WTC11 (cell line): Measurements from ENCODE around the gene DUSP22. TPM values are rescaled to one million over a fixed set of nuclear protein-coding genes. Genes with fewer than 3 reads are reported as not detected.

Experiments used
- CREB1 ChIP-seq: sonication (generic); formaldehyde crosslinking; IDR thresholded peaks from 2 replicates; pipeline ENCODE4 v1.8.0; 2023; ENCODE audit warnings: mild to moderate bottlenecking, missing genetic modification reagents
- CREM ChIP-seq: sonication (generic); formaldehyde crosslinking; IDR thresholded peaks from 2 replicates; pipeline ENCODE4 v1.8.1; 2022; ENCODE audit warnings: mild to moderate bottlenecking, missing genetic modification reagents, moderate library complexity
- JUN ChIP-seq: sonication (generic); formaldehyde crosslinking; IDR thresholded peaks from 2 replicates; pipeline ENCODE4 v1.8.0; 2023; ENCODE audit warnings: mild to moderate bottlenecking, missing genetic modification reagents
- KAT7 ChIP-seq: sonication (generic); formaldehyde crosslinking; IDR thresholded peaks from 2 replicates; pipeline ENCODE4 v1.8.1; 2023; ENCODE audit warnings: missing genetic modification reagents, mild to moderate bottlenecking, borderline replicate concordance
- MYBL2 ChIP-seq: sonication (generic); formaldehyde crosslinking; IDR thresholded peaks from 2 replicates; pipeline ENCODE4 v1.8.1; 2023; ENCODE audit warnings: mild to moderate bottlenecking, moderate library complexity, missing genetic modification reagents
- NFE2L1 ChIP-seq: sonication (generic); formaldehyde crosslinking; IDR thresholded peaks from 2 replicates; pipeline ENCODE4 v1.8.1; 2023; ENCODE audit warnings: missing genetic modification reagents
- NFYB ChIP-seq: sonication (generic); formaldehyde crosslinking; conservative IDR thresholded peaks from 2 replicates; pipeline ENCODE4 v1.8.0; 2022; ENCODE audit warnings: low read depth, missing genetic modification reagents
- SMAD4 ChIP-seq: sonication (generic); formaldehyde crosslinking; IDR thresholded peaks from 2 replicates; pipeline ENCODE4 v1.8.0; 2022; ENCODE audit warnings: mild to moderate bottlenecking, missing genetic modification reagents
- SP1 ChIP-seq: sonication (generic); formaldehyde crosslinking; conservative IDR thresholded peaks from 2 replicates; pipeline ENCODE4 v1.8.1; 2022; ENCODE audit warnings: missing genetic modification reagents
- TEAD1 ChIP-seq: sonication (generic); formaldehyde crosslinking; IDR thresholded peaks from 2 replicates; pipeline ENCODE4 v1.8.0; 2022; ENCODE audit warnings: mild to moderate bottlenecking, missing genetic modification reagents
- TEAD4 ChIP-seq: sonication (generic); formaldehyde crosslinking; IDR thresholded peaks from 2 replicates; pipeline ENCODE4 v1.8.0; 2022; ENCODE audit warnings: mild to moderate bottlenecking, missing genetic modification reagents
- TP53 ChIP-seq: sonication (generic); formaldehyde crosslinking; IDR thresholded peaks from 2 replicates; pipeline ENCODE4 v1.8.1; 2023; ENCODE audit warnings: mild to moderate bottlenecking, missing genetic modification reagents
- ZNF263 ChIP-seq: sonication (generic); formaldehyde crosslinking; IDR thresholded peaks from 2 replicates; pipeline ENCODE4 v1.8.1; 2022; ENCODE audit warnings: low read depth, mild to moderate bottlenecking, moderate library complexity, missing genetic modification reagents
- ZNF423 ChIP-seq: fragments of 250-450 bp; sonication (Bioruptor Pico); IDR thresholded peaks from 2 replicates; pipeline ENCODE4 v2.1.2; 2022; ENCODE audit warnings: mild to moderate bottlenecking, moderate library complexity
- total RNA-seq: library from RNA; stranded (reverse); gene quantifications from 3 replicates; pipeline ENCODE4 v1.2.3, GENCODE V29; 2021
- TF ChIP-seq, protein P1 (sequence below): sonication (generic); formaldehyde crosslinking; IDR thresholded peaks from 2 replicates; pipeline ENCODE4 v1.8.0; 2022; ENCODE audit warnings: missing genetic modification reagents
- TF ChIP-seq, protein P2 (sequence below): sonication (generic); formaldehyde crosslinking; IDR thresholded peaks from 2 replicates; pipeline ENCODE4 v1.8.1; 2022; ENCODE audit warnings: low read depth, mild to moderate bottlenecking, moderate library complexity, missing genetic modification reagents, borderline replicate concordance
- TF ChIP-seq, protein P3 (sequence below): sonication (generic); formaldehyde crosslinking; IDR thresholded peaks from 2 replicates; pipeline ENCODE4 v1.8.0; 2022; ENCODE audit warnings: mild to moderate bottlenecking, missing genetic modification reagents
- TF ChIP-seq, protein P4 (sequence below): sonication (generic); formaldehyde crosslinking; IDR thresholded peaks from 2 replicates; pipeline ENCODE4 v1.8.0; 2023; ENCODE audit warnings: missing genetic modification reagents, mild to moderate bottlenecking, borderline replicate concordance
- TF ChIP-seq, protein P5 (sequence below): sonication (generic); formaldehyde crosslinking; IDR thresholded peaks from 2 replicates; pipeline ENCODE4 v1.8.0; 2022; ENCODE audit warnings: mild to moderate bottlenecking, missing genetic modification reagents
- TF ChIP-seq, protein P6 (sequence below): sonication (generic); formaldehyde crosslinking; IDR thresholded peaks from 2 replicates; pipeline ENCODE4 v1.8.1; 2023; ENCODE audit warnings: mild to moderate bottlenecking, missing genetic modification reagents, moderate library complexity
- TF ChIP-seq, protein P7 (sequence below): sonication (generic); formaldehyde crosslinking; IDR thresholded peaks from 2 replicates; pipeline ENCODE4 v1.8.1; 2023; ENCODE audit warnings: mild to moderate bottlenecking, moderate library complexity, missing genetic modification reagents
- TF ChIP-seq, protein P8 (sequence below): fragments of 200-600 bp; IDR thresholded peaks from 2 replicates; pipeline ENCODE4 v1.8.0; 2022; ENCODE audit warnings: antibody characterized with exemption

Gene DUSP22
- total RNA-seq, 1 experiment from 2014 or later, result 38.5 TPM

DNA sequence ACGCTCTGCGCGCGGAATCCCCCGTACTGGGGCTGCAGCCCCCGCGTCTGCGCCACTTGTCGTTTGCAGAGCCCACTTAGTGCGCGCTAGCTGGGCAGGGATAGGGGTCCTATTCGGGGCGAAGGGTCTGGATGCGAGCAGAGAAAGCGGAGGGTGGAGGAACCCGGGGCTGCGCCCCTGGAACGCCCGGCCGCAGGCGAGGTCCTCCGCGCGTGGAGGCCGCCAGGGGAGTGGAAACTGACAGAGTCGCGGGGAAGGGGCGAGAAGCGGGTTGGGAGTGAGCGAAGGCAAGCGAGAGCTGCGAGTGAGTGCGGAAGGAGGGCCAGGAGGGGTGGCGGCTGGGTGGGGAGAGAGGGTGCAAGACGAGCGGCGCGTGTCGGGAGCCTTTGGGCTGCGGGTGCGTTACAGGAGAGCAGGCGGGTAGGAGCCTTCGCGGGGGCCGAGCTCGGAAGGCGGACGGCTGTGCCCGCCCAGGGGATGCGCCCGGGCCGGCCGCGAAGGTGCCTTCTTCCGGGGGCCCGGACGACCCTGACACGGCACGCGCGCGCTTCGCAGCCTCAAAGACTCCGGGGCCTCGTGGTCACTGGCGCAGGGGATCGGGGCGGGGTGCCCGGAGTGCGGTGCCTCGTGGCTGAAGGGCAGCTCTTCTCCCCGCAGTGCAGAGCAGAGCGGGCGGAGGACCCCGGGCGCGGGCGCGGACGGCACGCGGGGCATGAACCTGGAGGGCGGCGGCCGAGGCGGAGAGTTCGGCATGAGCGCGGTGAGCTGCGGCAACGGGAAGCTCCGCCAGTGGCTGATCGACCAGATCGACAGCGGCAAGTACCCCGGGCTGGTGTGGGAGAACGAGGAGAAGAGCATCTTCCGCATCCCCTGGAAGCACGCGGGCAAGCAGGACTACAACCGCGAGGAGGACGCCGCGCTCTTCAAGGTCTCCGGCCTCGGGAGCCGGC, 100.4 kb downstream of the DUSP22 start (continued):
- TF ChIP-seq, protein P1, sequence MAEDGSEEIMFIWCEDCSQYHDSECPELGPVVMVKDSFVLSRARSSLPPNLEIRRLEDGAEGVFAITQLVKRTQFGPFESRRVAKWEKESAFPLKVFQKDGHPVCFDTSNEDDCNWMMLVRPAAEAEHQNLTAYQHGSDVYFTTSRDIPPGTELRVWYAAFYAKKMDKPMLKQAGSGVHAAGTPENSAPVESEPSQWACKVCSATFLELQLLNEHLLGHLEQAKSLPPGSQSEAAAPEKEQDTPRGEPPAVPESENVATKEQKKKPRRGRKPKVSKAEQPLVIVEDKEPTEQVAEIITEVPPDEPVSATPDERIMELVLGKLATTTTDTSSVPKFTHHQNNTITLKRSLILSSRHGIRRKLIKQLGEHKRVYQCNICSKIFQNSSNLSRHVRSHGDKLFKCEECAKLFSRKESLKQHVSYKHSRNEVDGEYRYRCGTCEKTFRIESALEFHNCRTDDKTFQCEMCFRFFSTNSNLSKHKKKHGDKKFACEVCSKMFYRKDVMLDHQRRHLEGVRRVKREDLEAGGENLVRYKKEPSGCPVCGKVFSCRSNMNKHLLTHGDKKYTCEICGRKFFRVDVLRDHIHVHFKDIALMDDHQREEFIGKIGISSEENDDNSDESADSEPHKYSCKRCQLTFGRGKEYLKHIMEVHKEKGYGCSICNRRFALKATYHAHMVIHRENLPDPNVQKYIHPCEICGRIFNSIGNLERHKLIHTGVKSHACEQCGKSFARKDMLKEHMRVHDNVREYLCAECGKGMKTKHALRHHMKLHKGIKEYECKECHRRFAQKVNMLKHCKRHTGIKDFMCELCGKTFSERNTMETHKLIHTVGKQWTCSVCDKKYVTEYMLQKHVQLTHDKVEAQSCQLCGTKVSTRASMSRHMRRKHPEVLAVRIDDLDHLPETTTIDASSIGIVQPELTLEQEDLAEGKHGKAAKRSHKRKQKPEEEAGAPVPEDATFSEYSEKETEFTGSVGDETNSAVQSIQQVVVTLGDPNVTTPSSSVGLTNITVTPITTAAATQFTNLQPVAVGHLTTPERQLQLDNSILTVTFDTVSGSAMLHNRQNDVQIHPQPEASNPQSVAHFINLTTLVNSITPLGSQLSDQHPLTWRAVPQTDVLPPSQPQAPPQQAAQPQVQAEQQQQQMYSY (CRISPR knock-in tag), result no peak
- peak; percentile 43; the same call in 1 of the 2 replicates for TF ChIP-seq TP53 (CRISPR knock-in tag)
- TF ChIP-seq, protein P2, sequence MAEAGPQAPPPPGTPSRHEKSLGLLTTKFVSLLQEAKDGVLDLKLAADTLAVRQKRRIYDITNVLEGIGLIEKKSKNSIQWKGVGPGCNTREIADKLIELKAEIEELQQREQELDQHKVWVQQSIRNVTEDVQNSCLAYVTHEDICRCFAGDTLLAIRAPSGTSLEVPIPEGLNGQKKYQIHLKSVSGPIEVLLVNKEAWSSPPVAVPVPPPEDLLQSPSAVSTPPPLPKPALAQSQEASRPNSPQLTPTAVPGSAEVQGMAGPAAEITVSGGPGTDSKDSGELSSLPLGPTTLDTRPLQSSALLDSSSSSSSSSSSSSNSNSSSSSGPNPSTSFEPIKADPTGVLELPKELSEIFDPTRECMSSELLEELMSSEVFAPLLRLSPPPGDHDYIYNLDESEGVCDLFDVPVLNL (CRISPR knock-in tag), result no peak
- 0 out of 2 replicates have a peak, but pooled peaks have one; percentile 18 for TF ChIP-seq CREM (CRISPR knock-in tag)
- TF ChIP-seq, protein P3, sequence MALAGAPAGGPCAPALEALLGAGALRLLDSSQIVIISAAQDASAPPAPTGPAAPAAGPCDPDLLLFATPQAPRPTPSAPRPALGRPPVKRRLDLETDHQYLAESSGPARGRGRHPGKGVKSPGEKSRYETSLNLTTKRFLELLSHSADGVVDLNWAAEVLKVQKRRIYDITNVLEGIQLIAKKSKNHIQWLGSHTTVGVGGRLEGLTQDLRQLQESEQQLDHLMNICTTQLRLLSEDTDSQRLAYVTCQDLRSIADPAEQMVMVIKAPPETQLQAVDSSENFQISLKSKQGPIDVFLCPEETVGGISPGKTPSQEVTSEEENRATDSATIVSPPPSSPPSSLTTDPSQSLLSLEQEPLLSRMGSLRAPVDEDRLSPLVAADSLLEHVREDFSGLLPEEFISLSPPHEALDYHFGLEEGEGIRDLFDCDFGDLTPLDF (CRISPR knock-in tag), result peak; percentile 89; the same call in 1 of the 2 replicates
- no peak for TF ChIP-seq NFE2L1 (CRISPR knock-in tag)
- peak; percentile 68; the same call in 1 of the 2 replicates for TF ChIP-seq TEAD1 (CRISPR knock-in tag)
- TF ChIP-seq, protein P4, sequence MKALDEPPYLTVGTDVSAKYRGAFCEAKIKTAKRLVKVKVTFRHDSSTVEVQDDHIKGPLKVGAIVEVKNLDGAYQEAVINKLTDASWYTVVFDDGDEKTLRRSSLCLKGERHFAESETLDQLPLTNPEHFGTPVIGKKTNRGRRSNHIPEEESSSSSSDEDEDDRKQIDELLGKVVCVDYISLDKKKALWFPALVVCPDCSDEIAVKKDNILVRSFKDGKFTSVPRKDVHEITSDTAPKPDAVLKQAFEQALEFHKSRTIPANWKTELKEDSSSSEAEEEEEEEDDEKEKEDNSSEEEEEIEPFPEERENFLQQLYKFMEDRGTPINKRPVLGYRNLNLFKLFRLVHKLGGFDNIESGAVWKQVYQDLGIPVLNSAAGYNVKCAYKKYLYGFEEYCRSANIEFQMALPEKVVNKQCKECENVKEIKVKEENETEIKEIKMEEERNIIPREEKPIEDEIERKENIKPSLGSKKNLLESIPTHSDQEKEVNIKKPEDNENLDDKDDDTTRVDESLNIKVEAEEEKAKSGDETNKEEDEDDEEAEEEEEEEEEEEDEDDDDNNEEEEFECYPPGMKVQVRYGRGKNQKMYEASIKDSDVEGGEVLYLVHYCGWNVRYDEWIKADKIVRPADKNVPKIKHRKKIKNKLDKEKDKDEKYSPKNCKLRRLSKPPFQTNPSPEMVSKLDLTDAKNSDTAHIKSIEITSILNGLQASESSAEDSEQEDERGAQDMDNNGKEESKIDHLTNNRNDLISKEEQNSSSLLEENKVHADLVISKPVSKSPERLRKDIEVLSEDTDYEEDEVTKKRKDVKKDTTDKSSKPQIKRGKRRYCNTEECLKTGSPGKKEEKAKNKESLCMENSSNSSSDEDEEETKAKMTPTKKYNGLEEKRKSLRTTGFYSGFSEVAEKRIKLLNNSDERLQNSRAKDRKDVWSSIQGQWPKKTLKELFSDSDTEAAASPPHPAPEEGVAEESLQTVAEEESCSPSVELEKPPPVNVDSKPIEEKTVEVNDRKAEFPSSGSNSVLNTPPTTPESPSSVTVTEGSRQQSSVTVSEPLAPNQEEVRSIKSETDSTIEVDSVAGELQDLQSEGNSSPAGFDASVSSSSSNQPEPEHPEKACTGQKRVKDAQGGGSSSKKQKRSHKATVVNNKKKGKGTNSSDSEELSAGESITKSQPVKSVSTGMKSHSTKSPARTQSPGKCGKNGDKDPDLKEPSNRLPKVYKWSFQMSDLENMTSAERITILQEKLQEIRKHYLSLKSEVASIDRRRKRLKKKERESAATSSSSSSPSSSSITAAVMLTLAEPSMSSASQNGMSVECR, result peak; percentile 80; the same call in 1 of the 2 replicates
- no peak for TF ChIP-seq NFYB
- TF ChIP-seq, protein P5, sequence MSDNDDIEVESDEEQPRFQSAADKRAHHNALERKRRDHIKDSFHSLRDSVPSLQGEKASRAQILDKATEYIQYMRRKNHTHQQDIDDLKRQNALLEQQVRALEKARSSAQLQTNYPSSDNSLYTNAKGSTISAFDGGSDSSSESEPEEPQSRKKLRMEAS, result peak; percentile 77
- TF ChIP-seq, protein P6, sequence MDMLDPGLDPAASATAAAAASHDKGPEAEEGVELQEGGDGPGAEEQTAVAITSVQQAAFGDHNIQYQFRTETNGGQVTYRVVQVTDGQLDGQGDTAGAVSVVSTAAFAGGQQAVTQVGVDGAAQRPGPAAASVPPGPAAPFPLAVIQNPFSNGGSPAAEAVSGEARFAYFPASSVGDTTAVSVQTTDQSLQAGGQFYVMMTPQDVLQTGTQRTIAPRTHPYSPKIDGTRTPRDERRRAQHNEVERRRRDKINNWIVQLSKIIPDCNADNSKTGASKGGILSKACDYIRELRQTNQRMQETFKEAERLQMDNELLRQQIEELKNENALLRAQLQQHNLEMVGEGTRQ (CRISPR knock-in tag), result no peak
- no peak for TF ChIP-seq SP1
- TF ChIP-seq MYBL2, result peak; percentile 56; the same call in 1 of the 2 replicates
- TF ChIP-seq ZNF423 (CRISPR knock-in tag), result no peak
- no peak for TF ChIP-seq KAT7 (CRISPR knock-in tag)
- TF ChIP-seq, protein P7, sequence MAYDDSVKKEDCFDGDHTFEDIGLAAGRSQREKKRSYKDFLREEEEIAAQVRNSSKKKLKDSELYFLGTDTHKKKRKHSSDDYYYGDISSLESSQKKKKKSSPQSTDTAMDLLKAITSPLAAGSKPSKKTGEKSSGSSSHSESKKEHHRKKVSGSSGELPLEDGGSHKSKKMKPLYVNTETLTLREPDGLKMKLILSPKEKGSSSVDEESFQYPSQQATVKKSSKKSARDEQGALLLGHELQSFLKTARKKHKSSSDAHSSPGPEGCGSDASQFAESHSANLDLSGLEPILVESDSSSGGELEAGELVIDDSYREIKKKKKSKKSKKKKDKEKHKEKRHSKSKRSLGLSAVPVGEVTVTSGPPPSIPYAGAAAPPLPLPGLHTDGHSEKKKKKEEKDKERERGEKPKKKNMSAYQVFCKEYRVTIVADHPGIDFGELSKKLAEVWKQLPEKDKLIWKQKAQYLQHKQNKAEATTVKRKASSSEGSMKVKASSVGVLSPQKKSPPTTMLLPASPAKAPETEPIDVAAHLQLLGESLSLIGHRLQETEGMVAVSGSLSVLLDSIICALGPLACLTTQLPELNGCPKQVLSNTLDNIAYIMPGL (CRISPR knock-in tag), result peak; percentile 67; the same call in 1 of the 2 replicates
- no peak for TF ChIP-seq ZNF263
- TF ChIP-seq SMAD4, result peak; percentile 73; the same call in 1 of the 2 replicates
- peak; percentile 77; the same call in 1 of the 2 replicates for TF ChIP-seq CREB1
- TF ChIP-seq JUN (CRISPR knock-in tag), result peak; percentile 52; the same call in 1 of the 2 replicates
- TF ChIP-seq, protein P8, sequence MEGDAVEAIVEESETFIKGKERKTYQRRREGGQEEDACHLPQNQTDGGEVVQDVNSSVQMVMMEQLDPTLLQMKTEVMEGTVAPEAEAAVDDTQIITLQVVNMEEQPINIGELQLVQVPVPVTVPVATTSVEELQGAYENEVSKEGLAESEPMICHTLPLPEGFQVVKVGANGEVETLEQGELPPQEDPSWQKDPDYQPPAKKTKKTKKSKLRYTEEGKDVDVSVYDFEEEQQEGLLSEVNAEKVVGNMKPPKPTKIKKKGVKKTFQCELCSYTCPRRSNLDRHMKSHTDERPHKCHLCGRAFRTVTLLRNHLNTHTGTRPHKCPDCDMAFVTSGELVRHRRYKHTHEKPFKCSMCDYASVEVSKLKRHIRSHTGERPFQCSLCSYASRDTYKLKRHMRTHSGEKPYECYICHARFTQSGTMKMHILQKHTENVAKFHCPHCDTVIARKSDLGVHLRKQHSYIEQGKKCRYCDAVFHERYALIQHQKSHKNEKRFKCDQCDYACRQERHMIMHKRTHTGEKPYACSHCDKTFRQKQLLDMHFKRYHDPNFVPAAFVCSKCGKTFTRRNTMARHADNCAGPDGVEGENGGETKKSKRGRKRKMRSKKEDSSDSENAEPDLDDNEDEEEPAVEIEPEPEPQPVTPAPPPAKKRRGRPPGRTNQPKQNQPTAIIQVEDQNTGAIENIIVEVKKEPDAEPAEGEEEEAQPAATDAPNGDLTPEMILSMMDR, result no peak
- TF ChIP-seq TEAD4 (CRISPR knock-in tag), result peak; percentile 62; the same call in 1 of the 2 replicates
